WTC11 (cell line): ENCODE data around the gene HOXA5. TPM values are rescaled to one million over a fixed set of nuclear protein-coding genes. Genes with fewer than 3 reads are reported as not detected.

Experiments used
- ATAC-seq: fragments of 200-7000 bp; cut with Tn5 transposase; 2 replicates; pipeline ENCODE4 v1.10.0; 2021; ENCODE audit warnings: mild to moderate bottlenecking, moderate library complexity
- CTCF ChIA-PET: fragments of 300-600 bp; sonication (Branson Sonifier 250); formaldehyde crosslinking; loops from one replicate; lab custom pipeline; 2021; ENCODE audit warnings: antibody characterized with exemption; lab: Charles Lee
- POLR2A ChIA-PET: fragments of 350-600 bp; sonication (Branson Sonifier 250); formaldehyde crosslinking; loops from one replicate; lab custom pipeline; 2021; ENCODE audit warnings: antibody characterized with exemption; lab: Charles Lee
- DNase-seq: peaks from one replicate; pipeline ENCODE4 v3.0.0; 2021; ENCODE audit warnings: low spot score
- H3K27ac Mint-ChIP-seq: 2 replicates; pipeline ENCODE4 v1.8.0; 2021; ENCODE audit warnings: mixed read lengths
- H3K27me3 Mint-ChIP-seq: 2 replicates; pipeline ENCODE4 v1.8.0; 2021; ENCODE audit warnings: low read depth, mild to moderate bottlenecking, moderate library complexity, mixed read lengths
- H3K36me3 Mint-ChIP-seq: 2 replicates; pipeline ENCODE4 v1.8.0; 2021; ENCODE audit warnings: mixed read lengths
- H3K4me1 Mint-ChIP-seq: 2 replicates; pipeline ENCODE4 v1.8.0; 2022; ENCODE audit warnings: mixed read lengths
- H3K4me3 Mint-ChIP-seq: 2 replicates; pipeline ENCODE4 v1.8.0; 2021; ENCODE audit warnings: mild to moderate bottlenecking, moderate library complexity, mixed read lengths
- H3K9me3 Mint-ChIP-seq: 2 replicates; pipeline ENCODE4 v1.8.0; 2021; ENCODE audit warnings: mixed read lengths
- ATF2 ChIP-seq: sonication (generic); formaldehyde crosslinking; IDR thresholded peaks from 2 replicates; pipeline ENCODE4 v1.8.1; 2022; ENCODE audit warnings: low read depth, missing genetic modification reagents, borderline replicate concordance
- CBFB ChIP-seq: sonication (generic); formaldehyde crosslinking; IDR thresholded peaks from 2 replicates; pipeline ENCODE4 v1.8.1; 2022; ENCODE audit warnings: mild to moderate bottlenecking, low read depth, missing genetic modification reagents
- ETV6 ChIP-seq: sonication (generic); formaldehyde crosslinking; IDR thresholded peaks from 2 replicates; pipeline ENCODE4 v1.8.1; 2022; ENCODE audit warnings: mild to moderate bottlenecking, missing genetic modification reagents
- FOXJ3 ChIP-seq: sonication (generic); formaldehyde crosslinking; IDR thresholded peaks from 2 replicates; pipeline ENCODE4 v1.9.0; 2021; ENCODE audit warnings: missing genetic modification reagents, mild to moderate bottlenecking, borderline replicate concordance
- GRHL2 ChIP-seq: fragments of 250-450 bp; sonication (Bioruptor Pico); IDR thresholded peaks from 2 replicates; pipeline ENCODE4 v1.8.0; 2022; ENCODE audit warnings: mild to moderate bottlenecking, moderate library complexity; ENCODE audit not compliant: insufficient replicate concordance, severe bottlenecking
- JAZF1 ChIP-seq: fragments of 250-450 bp; sonication (Bioruptor Pico); IDR thresholded peaks from 2 replicates; pipeline ENCODE4 v1.9.0; 2021; ENCODE audit warnings: moderate library complexity, mild to moderate bottlenecking, inconsistent platforms
- MLX ChIP-seq: sonication (generic); formaldehyde crosslinking; IDR thresholded peaks from 2 replicates; pipeline ENCODE4 v1.8.1; 2023; ENCODE audit warnings: mild to moderate bottlenecking, missing genetic modification reagents, moderate library complexity
- NR2C2 ChIP-seq: sonication (generic); formaldehyde crosslinking; IDR thresholded peaks from 2 replicates; pipeline ENCODE4 v1.8.0; 2022; ENCODE audit warnings: mild to moderate bottlenecking, missing genetic modification reagents
- OVOL2 ChIP-seq: fragments of 250-450 bp; sonication (Bioruptor Pico); IDR thresholded peaks from 2 replicates; pipeline ENCODE4 v1.9.0; 2021; ENCODE audit warnings: mild to moderate bottlenecking, borderline replicate concordance
- RELA ChIP-seq: sonication (generic); formaldehyde crosslinking; IDR thresholded peaks from 2 replicates; pipeline ENCODE4 v1.8.1; 2022; ENCODE audit warnings: missing genetic modification reagents, mild to moderate bottlenecking, borderline replicate concordance
- SMAD4 ChIP-seq: sonication (generic); formaldehyde crosslinking; IDR thresholded peaks from 2 replicates; pipeline ENCODE4 v1.8.0; 2022; ENCODE audit warnings: mild to moderate bottlenecking, missing genetic modification reagents
- STAT6 ChIP-seq: sonication (generic); formaldehyde crosslinking; conservative IDR thresholded peaks from 2 replicates; pipeline ENCODE4 v1.8.1; 2023; ENCODE audit warnings: mild to moderate bottlenecking, low read depth, missing genetic modification reagents, moderate library complexity
- ZNF317 ChIP-seq: sonication (generic); formaldehyde crosslinking; IDR thresholded peaks from 2 replicates; pipeline ENCODE4 v1.8.1; 2023; ENCODE audit warnings: low read depth, mild to moderate bottlenecking, moderate library complexity, missing genetic modification reagents, borderline replicate concordance
- total RNA-seq: library from RNA; stranded (reverse); gene quantifications from 3 replicates; pipeline ENCODE4 v1.2.3, GENCODE V29; 2021
- TF ChIP-seq, protein P1 (sequence below): fragments of 250-450 bp; sonication (Bioruptor Pico); IDR thresholded peaks from 2 replicates; pipeline ENCODE4 v1.9.0; 2021; ENCODE audit warnings: moderate library complexity, mild to moderate bottlenecking, inconsistent platforms, borderline replicate concordance
- TF ChIP-seq, protein P2 (sequence below): sonication (generic); formaldehyde crosslinking; IDR thresholded peaks from 2 replicates; pipeline ENCODE4 v1.8.0; 2022; ENCODE audit warnings: mild to moderate bottlenecking, missing genetic modification reagents
- TF ChIP-seq, protein P3 (sequence below): sonication (generic); formaldehyde crosslinking; IDR thresholded peaks from 2 replicates; pipeline ENCODE4 v1.8.0; 2022; ENCODE audit warnings: mild to moderate bottlenecking, missing genetic modification reagents
- TF ChIP-seq, protein P4 (sequence below): sonication (generic); formaldehyde crosslinking; IDR thresholded peaks from 2 replicates; pipeline ENCODE4 v1.8.0; 2022; ENCODE audit warnings: missing genetic modification reagents
- TF ChIP-seq, protein P5 (sequence below): sonication (generic); formaldehyde crosslinking; IDR thresholded peaks from 2 replicates; pipeline ENCODE4 v1.8.1; 2023; ENCODE audit warnings: mild to moderate bottlenecking, missing genetic modification reagents

HOXA5 gene
- total RNA-seq, 1 experiment from 2014 or later, result not detected

DNA sequence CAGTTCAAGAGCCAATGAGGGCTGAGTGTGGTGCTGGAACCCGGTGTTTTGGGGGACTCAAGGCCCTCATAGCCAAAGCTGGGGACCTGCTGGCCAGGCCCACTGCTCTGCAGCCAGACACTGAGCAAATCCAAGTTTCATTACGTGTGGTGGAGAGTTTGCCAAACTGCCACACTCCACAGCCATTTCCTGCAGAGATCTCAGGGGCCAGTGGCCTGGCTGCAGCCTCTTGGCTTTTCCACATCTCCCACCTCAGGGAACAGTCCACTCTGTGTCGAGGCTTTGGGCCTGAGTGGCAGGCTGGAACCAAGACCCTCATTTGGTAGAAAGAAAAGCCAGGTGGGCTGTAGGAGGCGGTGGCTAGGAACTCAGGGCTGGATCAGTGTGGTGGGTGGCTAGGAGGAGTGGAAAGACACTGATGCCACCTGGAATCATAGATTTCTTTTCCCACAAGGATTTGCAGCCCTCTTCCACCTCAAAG is 38.4 kb upstream of the HOXA5 start (continued):
- TF ChIP-seq, protein P1, sequence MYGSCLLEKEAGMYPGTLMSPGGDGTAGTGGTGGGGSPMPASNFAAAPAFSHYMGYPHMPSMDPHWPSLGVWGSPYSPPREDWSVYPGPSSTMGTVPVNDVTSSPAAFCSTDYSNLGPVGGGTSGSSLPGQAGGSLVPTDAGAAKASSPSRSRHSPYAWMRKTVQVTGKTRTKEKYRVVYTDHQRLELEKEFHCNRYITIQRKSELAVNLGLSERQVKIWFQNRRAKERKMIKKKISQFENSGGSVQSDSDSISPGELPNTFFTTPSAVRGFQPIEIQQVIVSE, result no peak
- TF ChIP-seq NR2C2 (no peak), ATF2 (CRISPR knock-in tag) (no peak)

- ChIA-PET POLR2A (no interaction called here), CTCF (interaction anchor here (0.6 to 2.5 kb wide), 43 partner anchors 9 to 914 kb away, joined by 3 to 34 read pairs (median 5); partner anchors contain the start of genes EVX1, HOXA1, HOXA13 and HOXA4)
- peaks cover 32% of the 10 kb centered on the region for H3K4me1 Mint-ChIP-seq
- 0 out of 2 replicates have a peak, but pooled peaks cover under 1% of the 10 kb centered on the region for H3K36me3 Mint-ChIP-seq
- ATAC-seq, result no peak
- peaks cover 100% of the 10 kb centered on the region for H3K27me3 Mint-ChIP-seq
- H3K27ac Mint-ChIP-seq, result no peak overlapping the region
- DNase-seq, result no peak
- no peak overlapping the region for H3K4me3 Mint-ChIP-seq
- no peaks in the 10 kb centered on the region for H3K9me3 Mint-ChIP-seq
- TF ChIP-seq RELA (CRISPR knock-in tag) (no peak), ETV6 (CRISPR knock-in tag) (no peak), NR2C2 (no peak), ZNF317 (no peak), FOXJ3 (CRISPR knock-in tag) (no peak), OVOL2 (no peak), STAT6 (CRISPR knock-in tag) (no peak), JAZF1 (CRISPR knock-in tag) (no peak), GRHL2 (no peak), CBFB (no peak), SMAD4 (no peak), MLX (CRISPR knock-in tag) (no peak)
- TF ChIP-seq, protein P2, sequence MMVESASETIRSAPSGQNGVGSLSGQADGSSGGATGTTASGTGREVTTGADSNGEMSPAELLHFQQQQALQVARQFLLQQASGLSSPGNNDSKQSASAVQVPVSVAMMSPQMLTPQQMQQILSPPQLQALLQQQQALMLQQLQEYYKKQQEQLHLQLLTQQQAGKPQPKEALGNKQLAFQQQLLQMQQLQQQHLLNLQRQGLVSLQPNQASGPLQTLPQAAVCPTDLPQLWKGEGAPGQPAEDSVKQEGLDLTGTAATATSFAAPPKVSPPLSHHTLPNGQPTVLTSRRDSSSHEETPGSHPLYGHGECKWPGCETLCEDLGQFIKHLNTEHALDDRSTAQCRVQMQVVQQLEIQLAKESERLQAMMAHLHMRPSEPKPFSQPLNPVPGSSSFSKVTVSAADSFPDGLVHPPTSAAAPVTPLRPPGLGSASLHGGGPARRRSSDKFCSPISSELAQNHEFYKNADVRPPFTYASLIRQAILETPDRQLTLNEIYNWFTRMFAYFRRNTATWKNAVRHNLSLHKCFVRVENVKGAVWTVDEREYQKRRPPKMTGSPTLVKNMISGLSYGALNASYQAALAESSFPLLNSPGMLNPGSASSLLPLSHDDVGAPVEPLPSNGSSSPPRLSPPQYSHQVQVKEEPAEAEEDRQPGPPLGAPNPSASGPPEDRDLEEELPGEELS (CRISPR knock-in tag), result no peak
- TF ChIP-seq, protein P3, sequence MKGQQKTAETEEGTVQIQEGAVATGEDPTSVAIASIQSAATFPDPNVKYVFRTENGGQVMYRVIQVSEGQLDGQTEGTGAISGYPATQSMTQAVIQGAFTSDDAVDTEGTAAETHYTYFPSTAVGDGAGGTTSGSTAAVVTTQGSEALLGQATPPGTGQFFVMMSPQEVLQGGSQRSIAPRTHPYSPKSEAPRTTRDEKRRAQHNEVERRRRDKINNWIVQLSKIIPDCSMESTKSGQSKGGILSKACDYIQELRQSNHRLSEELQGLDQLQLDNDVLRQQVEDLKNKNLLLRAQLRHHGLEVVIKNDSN (CRISPR knock-in tag), result no peak
- TF ChIP-seq, protein P4, sequence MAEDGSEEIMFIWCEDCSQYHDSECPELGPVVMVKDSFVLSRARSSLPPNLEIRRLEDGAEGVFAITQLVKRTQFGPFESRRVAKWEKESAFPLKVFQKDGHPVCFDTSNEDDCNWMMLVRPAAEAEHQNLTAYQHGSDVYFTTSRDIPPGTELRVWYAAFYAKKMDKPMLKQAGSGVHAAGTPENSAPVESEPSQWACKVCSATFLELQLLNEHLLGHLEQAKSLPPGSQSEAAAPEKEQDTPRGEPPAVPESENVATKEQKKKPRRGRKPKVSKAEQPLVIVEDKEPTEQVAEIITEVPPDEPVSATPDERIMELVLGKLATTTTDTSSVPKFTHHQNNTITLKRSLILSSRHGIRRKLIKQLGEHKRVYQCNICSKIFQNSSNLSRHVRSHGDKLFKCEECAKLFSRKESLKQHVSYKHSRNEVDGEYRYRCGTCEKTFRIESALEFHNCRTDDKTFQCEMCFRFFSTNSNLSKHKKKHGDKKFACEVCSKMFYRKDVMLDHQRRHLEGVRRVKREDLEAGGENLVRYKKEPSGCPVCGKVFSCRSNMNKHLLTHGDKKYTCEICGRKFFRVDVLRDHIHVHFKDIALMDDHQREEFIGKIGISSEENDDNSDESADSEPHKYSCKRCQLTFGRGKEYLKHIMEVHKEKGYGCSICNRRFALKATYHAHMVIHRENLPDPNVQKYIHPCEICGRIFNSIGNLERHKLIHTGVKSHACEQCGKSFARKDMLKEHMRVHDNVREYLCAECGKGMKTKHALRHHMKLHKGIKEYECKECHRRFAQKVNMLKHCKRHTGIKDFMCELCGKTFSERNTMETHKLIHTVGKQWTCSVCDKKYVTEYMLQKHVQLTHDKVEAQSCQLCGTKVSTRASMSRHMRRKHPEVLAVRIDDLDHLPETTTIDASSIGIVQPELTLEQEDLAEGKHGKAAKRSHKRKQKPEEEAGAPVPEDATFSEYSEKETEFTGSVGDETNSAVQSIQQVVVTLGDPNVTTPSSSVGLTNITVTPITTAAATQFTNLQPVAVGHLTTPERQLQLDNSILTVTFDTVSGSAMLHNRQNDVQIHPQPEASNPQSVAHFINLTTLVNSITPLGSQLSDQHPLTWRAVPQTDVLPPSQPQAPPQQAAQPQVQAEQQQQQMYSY, result no peak
- TF ChIP-seq, protein P1, result no peak
- TF ChIP-seq, protein P5, sequence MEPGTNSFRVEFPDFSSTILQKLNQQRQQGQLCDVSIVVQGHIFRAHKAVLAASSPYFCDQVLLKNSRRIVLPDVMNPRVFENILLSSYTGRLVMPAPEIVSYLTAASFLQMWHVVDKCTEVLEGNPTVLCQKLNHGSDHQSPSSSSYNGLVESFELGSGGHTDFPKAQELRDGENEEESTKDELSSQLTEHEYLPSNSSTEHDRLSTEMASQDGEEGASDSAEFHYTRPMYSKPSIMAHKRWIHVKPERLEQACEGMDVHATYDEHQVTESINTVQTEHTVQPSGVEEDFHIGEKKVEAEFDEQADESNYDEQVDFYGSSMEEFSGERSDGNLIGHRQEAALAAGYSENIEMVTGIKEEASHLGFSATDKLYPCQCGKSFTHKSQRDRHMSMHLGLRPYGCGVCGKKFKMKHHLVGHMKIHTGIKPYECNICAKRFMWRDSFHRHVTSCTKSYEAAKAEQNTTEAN (CRISPR knock-in tag), result no peak
These were observed 37.2 kb upstream of the HOXA5 start for GRCh38 chr7:27180431-27181420.
